ENCODE results near the gene HIVEP3. TPM values are rescaled to one million over a fixed set of nuclear protein-coding genes. Genes with fewer than 3 reads are reported as not detected.

The HIVEP3 gene
- total RNA-seq, 1 donor from 2014 or later = 11.6 TPM

DNA sequence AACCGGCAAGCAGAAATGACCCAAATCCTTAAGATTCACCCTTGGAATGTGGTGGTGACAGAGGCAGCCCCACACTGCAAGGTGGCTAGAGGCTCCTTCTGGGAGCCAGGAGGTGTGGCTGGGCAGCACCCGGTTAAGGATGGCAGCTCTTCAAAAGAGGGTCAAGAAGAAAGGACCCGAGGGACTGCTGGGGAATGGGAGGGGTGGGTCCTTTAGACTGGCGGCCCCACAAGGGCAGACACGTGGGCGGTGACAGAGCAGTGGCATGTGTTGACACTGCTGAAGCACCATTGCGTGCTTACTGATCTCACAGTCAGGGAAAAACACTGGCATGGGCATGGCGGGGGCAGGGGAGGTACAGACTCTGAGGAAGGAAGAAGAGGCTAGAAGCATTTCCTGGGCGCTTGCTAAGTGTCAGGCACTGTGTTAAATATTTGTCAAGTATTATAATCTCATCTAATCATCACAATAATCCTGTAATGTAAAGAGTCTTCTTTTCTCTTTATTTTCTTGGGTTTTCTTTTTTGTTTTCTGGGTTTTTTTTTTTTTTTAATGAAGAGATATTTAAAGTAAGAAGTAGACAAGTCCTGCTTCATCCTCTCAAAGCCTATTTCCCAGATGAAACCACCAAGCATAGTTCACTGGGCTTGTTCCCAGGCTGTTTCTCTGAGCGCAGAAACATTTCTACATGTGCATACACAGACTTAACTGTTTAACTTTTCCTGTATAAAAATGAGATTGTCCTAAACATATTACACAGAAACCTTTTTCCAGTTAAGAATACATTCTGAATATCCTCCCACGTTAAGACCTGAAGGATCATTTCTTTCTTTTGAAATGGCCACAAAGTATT is 268.5 kb downstream of the HIVEP3 start:
- no peaks in the 10 kb centered on the region for H3K27me3 ChIP-seq (ENCODE audit: low read depth)
- H3K36me3 ChIP-seq = no peaks in the 10 kb centered on the region
- intact Hi-C loops (cut with DNase I) = no loop called here
- ATAC-seq = peak; percentile 86 to 92
- H3K4me1 ChIP-seq = peaks cover 14% of the 10 kb centered on the region
- H3K27ac ChIP-seq = no peak overlapping the region
- TF ChIP-seq, protein P1, sequence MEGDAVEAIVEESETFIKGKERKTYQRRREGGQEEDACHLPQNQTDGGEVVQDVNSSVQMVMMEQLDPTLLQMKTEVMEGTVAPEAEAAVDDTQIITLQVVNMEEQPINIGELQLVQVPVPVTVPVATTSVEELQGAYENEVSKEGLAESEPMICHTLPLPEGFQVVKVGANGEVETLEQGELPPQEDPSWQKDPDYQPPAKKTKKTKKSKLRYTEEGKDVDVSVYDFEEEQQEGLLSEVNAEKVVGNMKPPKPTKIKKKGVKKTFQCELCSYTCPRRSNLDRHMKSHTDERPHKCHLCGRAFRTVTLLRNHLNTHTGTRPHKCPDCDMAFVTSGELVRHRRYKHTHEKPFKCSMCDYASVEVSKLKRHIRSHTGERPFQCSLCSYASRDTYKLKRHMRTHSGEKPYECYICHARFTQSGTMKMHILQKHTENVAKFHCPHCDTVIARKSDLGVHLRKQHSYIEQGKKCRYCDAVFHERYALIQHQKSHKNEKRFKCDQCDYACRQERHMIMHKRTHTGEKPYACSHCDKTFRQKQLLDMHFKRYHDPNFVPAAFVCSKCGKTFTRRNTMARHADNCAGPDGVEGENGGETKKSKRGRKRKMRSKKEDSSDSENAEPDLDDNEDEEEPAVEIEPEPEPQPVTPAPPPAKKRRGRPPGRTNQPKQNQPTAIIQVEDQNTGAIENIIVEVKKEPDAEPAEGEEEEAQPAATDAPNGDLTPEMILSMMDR (IDR thresholded peaks at IDR 0.05) = no peak
- H3K4me3 ChIP-seq = no peak overlapping the region
- H3K9me3 ChIP-seq = no peaks in the 10 kb centered on the region
- peak; percentile 78 for DNase-seq

DNA sequence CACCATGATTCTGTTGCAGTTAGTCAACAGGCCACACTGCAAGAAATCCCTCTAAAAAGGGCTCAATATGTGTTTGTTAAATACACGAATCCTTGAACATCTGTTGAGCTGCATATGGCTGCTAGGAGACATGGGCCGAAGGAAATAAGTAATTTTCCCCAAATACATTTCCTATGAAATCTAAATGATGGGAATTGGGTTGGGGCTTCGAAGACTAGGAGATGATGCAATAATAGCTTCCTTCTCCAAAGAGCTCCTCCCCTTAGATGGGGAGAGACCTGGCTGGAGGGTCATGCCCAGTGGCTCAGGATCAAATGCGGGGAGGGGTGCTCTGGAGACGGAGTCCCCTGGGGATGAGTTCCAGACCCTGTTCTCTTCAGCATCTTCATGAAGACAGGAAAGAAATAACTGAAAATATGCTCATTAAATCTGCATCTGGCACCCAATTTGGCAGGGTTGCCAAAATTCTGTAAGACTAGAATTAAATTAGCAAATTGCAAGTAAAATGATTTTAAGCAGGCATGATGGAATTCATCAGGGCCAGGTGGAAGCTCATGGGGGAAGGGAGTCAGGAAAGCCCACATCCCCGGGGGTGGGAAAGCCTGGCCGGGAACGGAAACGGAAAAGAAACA is 269.2 kb downstream of the HIVEP3 start:
- no peak for DNase-seq
- no peak for ATAC-seq
- TF ChIP-seq, protein P1 (IDR thresholded peaks at IDR 0.05) = no peak

GRCh38 chr1:41648844-41649243 is 269.9 kb downstream of the HIVEP3 start:
- ATAC-seq (no peak), DNase-seq (no peak)
- Histone ChIP-seq H3K4me1 (peaks cover 14% of the 10 kb centered on the region), H3K4me3 (no peak overlapping the region), H3K27me3 (ENCODE audit: low read depth) (no peaks in the 10 kb centered on the region), H3K9me3 (no peaks in the 10 kb centered on the region), H3K36me3 (no peaks in the 10 kb centered on the region), H3K27ac (no peak overlapping the region)
- intact Hi-C loops (cut with DNase I) = no loop called here
- TF ChIP-seq, protein P1 (IDR thresholded peaks at IDR 0.05) = no peak

More for the DNA sequence above, 269.2 kb downstream of the HIVEP3 start:
- H3K27ac ChIP-seq = no peak overlapping the region
- no peaks in the 10 kb centered on the region for H3K27me3 ChIP-seq (ENCODE audit: low read depth)
- no peaks in the 10 kb centered on the region for H3K36me3 ChIP-seq
- H3K4me3 ChIP-seq = no peak overlapping the region
- intact Hi-C loops (cut with DNase I) = no loop called here
- H3K4me1 ChIP-seq = peaks cover 14% of the 10 kb centered on the region
- H3K9me3 ChIP-seq = no peaks in the 10 kb centered on the region

DNA sequence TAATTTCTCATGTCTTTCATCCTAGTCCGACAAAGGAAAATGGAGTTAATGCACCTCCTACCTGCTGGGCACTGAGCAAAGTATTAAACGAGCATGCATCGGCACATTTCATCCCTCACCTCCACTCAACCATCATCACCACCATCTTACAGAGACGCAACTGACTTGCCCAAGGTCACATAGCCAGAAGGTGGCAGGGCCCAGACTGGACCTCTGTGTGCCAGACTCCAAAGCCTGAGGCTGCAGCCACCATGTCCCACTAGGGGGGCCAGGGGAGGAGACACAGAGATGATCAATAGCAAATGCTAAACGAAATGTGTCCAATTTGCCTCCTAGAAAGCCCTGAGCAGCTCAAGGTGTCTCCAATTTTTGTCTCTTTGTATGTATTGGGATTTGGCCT is 270.5 kb downstream of the HIVEP3 start:
- no peak overlapping the region for H3K27ac ChIP-seq
- H3K4me1 ChIP-seq = peaks cover 14% of the 10 kb centered on the region
- TF ChIP-seq, protein P1 (IDR thresholded peaks at IDR 0.05) = no peak
- H3K27me3 ChIP-seq (ENCODE audit: low read depth) = no peaks in the 10 kb centered on the region
- no peaks in the 10 kb centered on the region for H3K9me3 ChIP-seq
- no peak for ATAC-seq
- H3K36me3 ChIP-seq = no peaks in the 10 kb centered on the region
- DNase-seq = no peak
- intact Hi-C loops (cut with DNase I) = no loop called here
- no peak overlapping the region for H3K4me3 ChIP-seq

DNA sequence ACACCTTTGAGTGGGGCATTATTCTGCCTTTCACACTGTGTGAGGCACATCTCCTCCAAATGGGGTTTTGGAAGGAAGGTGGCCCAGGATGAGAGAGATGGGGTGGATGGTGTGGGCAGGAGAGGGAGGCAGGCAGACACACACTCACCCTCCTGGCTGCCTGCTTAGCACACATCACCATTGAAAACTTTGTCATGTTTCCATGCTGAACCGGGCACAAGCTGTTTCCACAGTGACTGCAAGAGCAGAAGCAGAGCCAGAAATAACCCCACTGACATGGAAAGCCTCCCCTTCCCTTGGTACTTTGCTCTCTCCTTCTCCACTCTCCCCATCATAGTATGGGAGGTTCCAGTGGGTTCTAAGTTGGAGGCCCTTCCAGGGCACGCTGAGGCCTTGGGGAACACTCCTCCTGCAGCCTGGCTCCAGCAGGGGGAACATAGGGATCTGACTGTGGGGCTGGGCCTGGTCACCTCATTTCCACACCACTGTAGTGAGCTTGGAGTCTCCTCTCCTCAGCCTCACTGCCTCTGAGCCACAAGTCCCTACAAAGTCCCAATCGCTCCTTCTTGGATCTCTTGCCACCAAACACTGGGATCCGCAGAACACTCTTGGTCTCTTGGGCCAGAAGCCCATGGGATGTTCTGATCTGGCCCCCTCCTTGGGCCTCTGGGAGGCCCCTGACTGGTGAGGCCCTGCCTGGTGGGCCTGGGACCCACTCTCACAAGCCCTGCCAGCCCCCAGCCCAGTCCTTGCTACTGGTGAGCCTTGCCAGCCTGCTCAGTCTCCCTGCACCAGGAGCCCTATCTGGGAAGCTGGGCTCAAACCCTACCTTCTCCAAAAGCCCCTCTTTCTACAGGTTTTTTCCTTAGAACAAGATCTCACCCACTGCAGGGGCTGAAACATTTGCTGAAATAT is 271.2 kb downstream of the HIVEP3 start:
- Histone ChIP-seq H3K4me1 (peaks cover 14% of the 10 kb centered on the region), H3K27ac (no peak overlapping the region), H3K4me3 (no peak overlapping the region), H3K36me3 (no peaks in the 10 kb centered on the region), H3K9me3 (no peaks in the 10 kb centered on the region), H3K27me3 (ENCODE audit: low read depth) (no peaks in the 10 kb centered on the region)
- DNase-seq (no peak), ATAC-seq (no peak)
- TF ChIP-seq, protein P1 (IDR thresholded peaks at IDR 0.05) = no peak
- intact Hi-C loops (cut with DNase I) = no loop called here
